ENCODE results near the gene NAP1L2. TPM values are rescaled to one million over a fixed set of nuclear protein-coding genes. Genes with fewer than 3 reads are reported as not detected.
"Not testable (repeated sequence)": the region's sequence is repeated elsewhere in the genome, so short reads cannot be mapped to it uniquely, and the experiment has no call there.

Gene NAP1L2
- total RNA-seq, 1 experiment from 2014 or later = not detected

- no peaks in the 10 kb centered on the region for H4K20me1 ChIP-seq (ENCODE audit: insufficient read depth)
- H3K4me1 ChIP-seq (ENCODE audit: control insufficient read depth in 1 of 2, insufficient read depth in 2 of 2, low read length in 2 of 2) = no peaks in the 10 kb centered on the region
- ChIA-PET POLR2A (no interaction called here), CTCF (no interaction called here), RAD21 (ENCODE audit: low non-redundant PET in 1 of 2, low total read pairs in 2 of 2, uncharacterized antibody in 2 of 2, unreplicated experiment in 2 of 2) (no interaction called here)
- H3K9me3 ChIP-seq (ENCODE audit: control insufficient read depth in 1 of 2, insufficient read depth in 1 of 2, low read depth in 1 of 2, low read length in 2 of 2) = no peaks in the 10 kb centered on the region
- no peak overlapping the region for H3K27ac ChIP-seq (ENCODE audit: low read depth, low read length)
- TF ChIP-seq EZH2 (IDR thresholded peaks at IDR 0.05) = no peak
- TF ChIP-seq, protein P1, sequence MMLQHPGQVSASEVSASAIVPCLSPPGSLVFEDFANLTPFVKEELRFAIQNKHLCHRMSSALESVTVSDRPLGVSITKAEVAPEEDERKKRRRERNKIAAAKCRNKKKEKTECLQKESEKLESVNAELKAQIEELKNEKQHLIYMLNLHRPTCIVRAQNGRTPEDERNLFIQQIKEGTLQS (IDR thresholded peaks at IDR 0.05) = no peak
- TF ChIP-seq, protein P2, sequence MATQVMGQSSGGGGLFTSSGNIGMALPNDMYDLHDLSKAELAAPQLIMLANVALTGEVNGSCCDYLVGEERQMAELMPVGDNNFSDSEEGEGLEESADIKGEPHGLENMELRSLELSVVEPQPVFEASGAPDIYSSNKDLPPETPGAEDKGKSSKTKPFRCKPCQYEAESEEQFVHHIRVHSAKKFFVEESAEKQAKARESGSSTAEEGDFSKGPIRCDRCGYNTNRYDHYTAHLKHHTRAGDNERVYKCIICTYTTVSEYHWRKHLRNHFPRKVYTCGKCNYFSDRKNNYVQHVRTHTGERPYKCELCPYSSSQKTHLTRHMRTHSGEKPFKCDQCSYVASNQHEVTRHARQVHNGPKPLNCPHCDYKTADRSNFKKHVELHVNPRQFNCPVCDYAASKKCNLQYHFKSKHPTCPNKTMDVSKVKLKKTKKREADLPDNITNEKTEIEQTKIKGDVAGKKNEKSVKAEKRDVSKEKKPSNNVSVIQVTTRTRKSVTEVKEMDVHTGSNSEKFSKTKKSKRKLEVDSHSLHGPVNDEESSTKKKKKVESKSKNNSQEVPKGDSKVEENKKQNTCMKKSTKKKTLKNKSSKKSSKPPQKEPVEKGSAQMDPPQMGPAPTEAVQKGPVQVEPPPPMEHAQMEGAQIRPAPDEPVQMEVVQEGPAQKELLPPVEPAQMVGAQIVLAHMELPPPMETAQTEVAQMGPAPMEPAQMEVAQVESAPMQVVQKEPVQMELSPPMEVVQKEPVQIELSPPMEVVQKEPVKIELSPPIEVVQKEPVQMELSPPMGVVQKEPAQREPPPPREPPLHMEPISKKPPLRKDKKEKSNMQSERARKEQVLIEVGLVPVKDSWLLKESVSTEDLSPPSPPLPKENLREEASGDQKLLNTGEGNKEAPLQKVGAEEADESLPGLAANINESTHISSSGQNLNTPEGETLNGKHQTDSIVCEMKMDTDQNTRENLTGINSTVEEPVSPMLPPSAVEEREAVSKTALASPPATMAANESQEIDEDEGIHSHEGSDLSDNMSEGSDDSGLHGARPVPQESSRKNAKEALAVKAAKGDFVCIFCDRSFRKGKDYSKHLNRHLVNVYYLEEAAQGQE (IDR thresholded peaks at IDR 0.05; ENCODE audit: low read depth) = no peak
- TF ChIP-seq SRF (IDR thresholded peaks at IDR 0.05; ENCODE audit: low read depth) = no peak
- no peak for TF ChIP-seq SP1 (IDR thresholded peaks at IDR 0.05; ENCODE audit: low read depth)
- H3K36me3 ChIP-seq (ENCODE audit: control insufficient read depth in 1 of 2, insufficient read depth in 2 of 2, low read length in 2 of 2) = no peaks in the 10 kb centered on the region
- H3K4me2 ChIP-seq (ENCODE audit: low read length) = no peak overlapping the region
- no peak overlapping the region for H3K4me3 ChIP-seq (replicated peaks in 1 of 2; ENCODE audit: low read depth in 1 of 2, low read length in 2 of 2)
- DNase-seq (ENCODE audit: low read depth, low spot score) (no peak), ATAC-seq (no peak)
- no peaks in the 10 kb centered on the region for H3K9me2 ChIP-seq (ENCODE audit: insufficient read depth)
- no peak overlapping the region for H2AFZ ChIP-seq (ENCODE audit: low read depth, low read length, poor library complexity, severe bottlenecking)
- no peak overlapping the region for H3K9ac ChIP-seq (ENCODE audit: low read length)
- intact Hi-C loops (cut with micrococcal nuclease) = no loop called here
- H3K79me2 ChIP-seq (ENCODE audit: insufficient read depth, low read length) = no peaks in the 10 kb centered on the region
- no peaks in the 10 kb centered on the region for H3K27me3 ChIP-seq (ENCODE audit: insufficient read depth, low read length)
- BruUV-seq (replicated peaks) = no TSS peak
Measured at GRCh38 chrX:73182502-73183114, 32.0 kb downstream of the NAP1L2 start.

GRCh38 chrX:73168945-73169344 is 45.7 kb downstream of the NAP1L2 start:
- H3K4me2 ChIP-seq (ENCODE audit: low read length); H3K9me2 ChIP-seq (ENCODE audit: insufficient read depth); H3K4me1 ChIP-seq (ENCODE audit: control insufficient read depth in 1 of 2, insufficient read depth in 2 of 2, low read length in 2 of 2); CTCF ChIA-PET; H3K9me3 ChIP-seq (ENCODE audit: control insufficient read depth in 1 of 2, insufficient read depth in 1 of 2, low read depth in 1 of 2, low read length in 2 of 2); POLR2A ChIA-PET; H3K36me3 ChIP-seq (ENCODE audit: control insufficient read depth in 1 of 2, insufficient read depth in 2 of 2, low read length in 2 of 2); RAD21 ChIA-PET (ENCODE audit: low non-redundant PET in 1 of 2, low total read pairs in 2 of 2, uncharacterized antibody in 2 of 2, unreplicated experiment in 2 of 2); H3K27ac ChIP-seq (ENCODE audit: low read depth, low read length); intact Hi-C loops (cut with micrococcal nuclease); H4K20me1 ChIP-seq (ENCODE audit: insufficient read depth); BruUV-seq (replicated peaks); ATAC-seq; H3K27me3 ChIP-seq (ENCODE audit: insufficient read depth, low read length); DNase-seq (ENCODE audit: low read depth, low spot score); H3K4me3 ChIP-seq (replicated peaks in 1 of 2; ENCODE audit: low read depth in 1 of 2, low read length in 2 of 2); H2AFZ ChIP-seq (ENCODE audit: low read depth, low read length, poor library complexity, severe bottlenecking); H3K79me2 ChIP-seq (ENCODE audit: insufficient read depth, low read length); H3K9ac ChIP-seq (ENCODE audit: low read length): not testable (repeated sequence)

Other genes starting within 250 kb of the NAP1L2 start
- gene PABPC1L2B, start 211.9 kb downstream of the NAP1L2 start, total RNA-seq (2021; ENCODE audit: unreplicated experiment) = not detected
- not detected for gene PABPC1L2A, start 135.3 kb downstream of the NAP1L2 start, total RNA-seq (2021; ENCODE audit: unreplicated experiment)
- gene CDX4, start 232.2 kb upstream of the NAP1L2 start, total RNA-seq (2021; ENCODE audit: unreplicated experiment) = not detected

All from HCT116 (cell line).